ENCODE results near the gene PHACTR3. TPM values are rescaled to one million over a fixed set of nuclear protein-coding genes. Genes with fewer than 3 reads are reported as not detected.

PHACTR3 gene
- total RNA-seq, 1 donor from 2014 or later: 0.25 TPM

- ATAC-seq (no peak), DNase-seq (ENCODE audit: low spot score) (no peak)
These were observed 218.7 kb downstream of the PHACTR3 start for GRCh38 chr20:59823030-59823423.

- ATAC-seq (no peak), DNase-seq (ENCODE audit: low spot score) (no peak)
These were observed 219.3 kb downstream of the PHACTR3 start for GRCh38 chr20:59823491-59824259.

DNA sequence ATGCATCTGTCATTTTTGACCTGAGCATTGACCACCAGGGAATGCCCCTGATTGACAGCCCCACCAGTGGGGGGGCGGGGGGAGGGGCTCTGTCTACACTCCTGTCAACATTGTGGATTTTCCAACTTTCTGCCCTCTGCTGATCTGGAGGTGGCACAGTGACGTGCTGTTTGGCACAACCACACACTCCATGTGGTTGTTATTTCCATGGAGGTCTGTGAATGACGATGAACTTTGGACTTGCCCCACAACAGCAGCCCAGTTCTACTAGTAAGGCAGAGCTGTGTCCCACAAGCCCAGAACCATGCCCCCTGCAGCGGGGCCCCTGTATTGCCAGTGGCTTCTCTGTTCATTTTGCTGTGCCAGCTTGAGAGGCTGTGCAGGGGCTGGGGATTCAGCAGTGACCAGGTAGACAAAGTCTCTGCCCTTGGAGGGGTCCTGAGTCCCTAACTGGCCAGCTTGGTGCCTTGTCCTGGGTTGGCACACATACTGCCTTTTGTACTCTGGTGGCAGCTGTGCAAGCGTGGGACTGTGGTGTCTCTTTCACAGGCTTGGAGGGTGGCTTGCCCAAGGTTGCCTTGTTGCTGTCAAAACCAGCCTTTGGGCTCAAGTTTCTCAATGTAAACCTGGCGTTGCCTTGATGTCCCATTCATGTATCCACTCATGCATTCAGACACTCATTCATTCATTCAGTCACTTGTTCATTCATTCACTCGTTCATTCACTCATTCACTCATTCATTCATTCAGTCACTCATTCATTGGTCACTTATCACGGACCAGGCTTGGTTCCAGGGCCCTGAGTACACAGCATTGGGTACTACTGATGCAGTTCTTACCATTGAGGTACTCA, 220.6 kb downstream of the PHACTR3 start:
- DNase-seq (ENCODE audit: low spot score): peak; percentile 18

DNA sequence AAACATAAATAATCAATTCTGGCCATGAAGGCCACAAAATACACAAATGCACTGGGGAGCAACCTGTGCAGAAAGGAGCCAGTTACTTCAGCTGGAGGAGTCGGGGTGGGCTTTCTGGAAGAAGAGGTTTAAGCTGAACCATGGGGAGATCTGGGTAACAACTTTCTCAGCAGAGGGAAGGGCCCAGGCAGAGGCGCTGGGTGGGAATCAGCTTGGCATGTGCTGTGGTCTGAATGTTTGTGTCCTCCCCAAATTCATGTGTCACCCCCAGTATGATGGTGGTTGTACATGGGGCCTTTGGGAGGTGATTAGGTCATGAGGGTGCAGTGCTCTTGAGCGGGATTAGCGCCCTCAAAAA, 221.2 kb downstream of the PHACTR3 start:
- DNase-seq (ENCODE audit: low spot score) (no peak), ATAC-seq (no peak)

More for the DNA sequence above, 220.6 kb downstream of the PHACTR3 start:
- ATAC-seq: no peak

DNA sequence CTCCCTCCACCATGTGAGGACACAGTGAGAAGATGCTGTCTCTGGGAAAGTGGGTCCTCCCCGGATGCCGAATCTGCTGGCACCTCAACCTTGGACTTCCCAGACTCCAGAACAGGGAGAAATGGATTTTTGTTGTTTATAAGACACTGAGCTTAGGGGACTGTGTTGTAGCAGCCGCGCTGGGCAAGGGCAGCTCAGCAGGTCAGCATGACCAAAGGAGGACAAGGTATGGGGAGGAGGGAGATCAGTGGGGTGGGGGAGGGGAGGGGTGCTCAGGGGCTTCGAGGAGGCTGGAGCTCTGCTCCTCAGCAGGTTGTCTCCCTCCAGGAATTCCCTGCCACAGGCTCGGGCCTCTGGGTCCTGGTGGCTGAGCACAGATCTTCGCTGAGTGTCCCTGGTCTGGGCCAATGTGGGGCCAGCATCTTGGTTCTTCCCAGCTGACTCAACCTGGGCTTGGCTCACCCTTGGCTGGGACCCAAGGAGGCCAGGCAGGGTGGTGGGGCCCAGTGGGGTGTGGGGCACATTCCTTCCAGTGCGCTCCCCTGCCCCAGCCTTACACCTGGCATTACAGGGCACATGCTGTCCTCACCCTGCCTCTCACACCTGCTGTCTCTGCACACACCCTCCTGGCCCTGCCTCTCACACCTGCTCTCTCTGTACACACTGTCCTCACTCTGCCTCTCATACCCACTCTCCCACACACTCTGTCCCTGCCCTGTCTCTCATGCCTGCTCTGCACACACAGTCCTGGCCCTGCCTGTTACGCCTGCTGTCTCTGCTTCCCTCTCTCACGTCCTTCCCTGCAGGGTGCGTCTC, 221.8 kb downstream of the PHACTR3 start:
- DNase-seq (ENCODE audit: low spot score) (peak; percentile 35), ATAC-seq (no peak)

DNA sequence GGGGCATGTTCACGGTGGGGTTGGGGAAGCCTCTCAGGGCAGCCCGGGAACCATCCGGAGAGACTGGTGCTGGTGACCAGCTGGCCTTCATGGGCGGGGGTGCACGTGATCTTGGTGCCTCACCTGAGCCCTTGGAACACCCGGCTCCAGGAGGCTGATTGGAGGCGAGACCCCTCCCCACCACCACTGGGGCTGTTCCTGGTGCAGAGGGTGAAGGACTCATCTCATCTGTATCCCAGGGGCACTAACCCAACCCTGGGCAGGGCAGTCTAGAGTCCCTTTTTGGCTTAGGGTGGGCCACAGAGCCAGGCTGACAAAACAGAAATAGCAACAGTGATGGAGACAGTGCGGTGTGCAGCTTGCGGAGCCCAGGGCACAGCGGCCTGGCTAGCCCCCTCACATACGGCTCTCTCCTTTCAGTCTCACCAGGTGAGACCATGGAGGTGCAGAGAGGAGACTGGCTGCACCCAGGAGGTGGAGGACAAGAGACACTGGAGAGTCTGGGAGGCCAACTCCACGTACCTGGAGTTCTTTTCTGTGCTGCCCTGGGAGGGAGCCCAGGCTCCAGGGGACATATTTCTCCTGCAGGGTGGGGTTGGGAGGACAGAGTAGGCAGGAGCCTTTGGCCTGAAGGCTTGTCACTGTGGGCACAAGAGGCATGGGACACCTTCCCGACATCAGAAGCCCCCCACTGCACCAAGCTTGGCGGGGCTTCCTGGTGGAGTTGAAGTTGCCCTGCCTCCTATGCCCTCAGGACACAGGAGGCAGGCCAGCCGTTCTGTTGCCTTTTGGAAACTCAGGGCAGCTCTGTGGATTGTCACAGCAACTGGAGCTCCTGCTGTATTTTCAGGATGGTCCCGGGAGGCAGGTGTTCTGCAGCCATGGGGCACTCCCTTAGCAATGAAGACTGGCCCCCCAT, 223.1 kb downstream of the PHACTR3 start:
- DNase-seq (ENCODE audit: low spot score) (peak; percentile 26), ATAC-seq (no peak)

GRCh38 chr20:59828125-59829053, 224.0 kb downstream of the PHACTR3 start:
- DNase-seq (ENCODE audit: low spot score) (no peak), ATAC-seq (no peak)

- peak; percentile 27 for DNase-seq (ENCODE audit: low spot score)
- ATAC-seq: no peak
These were observed 224.9 kb downstream of the PHACTR3 start for GRCh38 chr20:59829054-59829785.

- DNase-seq (ENCODE audit: low spot score): no peak
- no peak for ATAC-seq
These were observed 225.7 kb downstream of the PHACTR3 start for GRCh38 chr20:59829786-59830664.

- ATAC-seq (no peak), DNase-seq (ENCODE audit: low spot score) (no peak)
These were observed 226.3 kb downstream of the PHACTR3 start for GRCh38 chr20:59830665-59831023.

DNA sequence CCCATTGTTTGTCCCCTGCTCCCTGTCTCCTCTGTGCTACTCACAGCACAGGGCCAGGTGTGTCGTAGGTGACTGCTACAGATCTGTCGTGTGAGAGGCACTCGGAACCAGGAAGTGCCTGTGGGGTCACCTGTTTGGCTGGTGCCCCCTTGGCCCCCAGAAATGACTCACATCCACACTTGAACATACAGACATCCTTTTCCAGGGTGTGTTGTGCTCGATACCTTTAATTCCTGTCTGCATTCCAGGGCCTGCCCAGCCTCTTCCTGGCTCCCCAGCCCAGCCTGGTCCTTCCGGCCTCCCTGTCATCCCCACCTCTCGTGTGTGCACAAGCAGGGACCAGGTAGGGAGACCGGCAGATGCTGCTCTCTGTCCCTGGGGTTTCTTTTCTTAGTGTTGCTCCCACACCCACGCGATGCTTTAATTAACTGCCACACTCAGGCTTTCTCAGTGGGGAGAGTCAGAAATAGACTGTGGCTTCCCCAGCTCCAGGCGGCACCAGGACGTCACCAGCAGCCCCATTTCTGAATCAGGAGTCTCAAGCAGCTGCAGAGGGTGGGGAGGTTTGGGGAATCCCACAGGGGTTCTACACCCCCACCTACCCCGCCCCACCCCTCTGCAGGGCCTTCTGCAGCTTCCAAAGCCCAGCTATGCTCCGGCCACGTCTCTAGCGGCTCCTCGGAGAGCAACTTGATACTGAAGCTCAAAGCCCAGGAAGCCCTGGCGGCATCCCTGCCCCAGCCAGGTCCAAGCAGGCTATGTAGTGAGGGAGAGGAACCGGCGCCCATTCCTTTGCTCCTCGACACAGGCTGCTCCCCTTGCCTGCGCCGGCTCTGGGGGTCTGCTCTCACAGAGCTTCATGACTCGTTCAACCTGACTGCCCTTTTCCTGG, 226.9 kb downstream of the PHACTR3 start:
- peak; percentile 29 for DNase-seq (ENCODE audit: low spot score)
- no peak for ATAC-seq

GRCh38 chr20:59831916-59832270, 227.6 kb downstream of the PHACTR3 start:
- no peak for ATAC-seq
- no peak for DNase-seq (ENCODE audit: low spot score)

GRCh38 chr20:59832406-59833363, 228.3 kb downstream of the PHACTR3 start:
- DNase-seq (ENCODE audit: low spot score): peak; percentile 31

GRCh38 chr20:59835057-59835447, 230.7 kb downstream of the PHACTR3 start:
- no peak for ATAC-seq

More at GRCh38 chr20:59832406-59833363, 228.3 kb downstream of the PHACTR3 start:
- ATAC-seq: no peak

More at GRCh38 chr20:59835057-59835447, 230.7 kb downstream of the PHACTR3 start:
- DNase-seq (ENCODE audit: low spot score): no peak

All from left lobe of liver (tissue), 2 donors.